H9 (cell line): ENCODE measurements around the gene PELI3. TPM values are rescaled to one million over a fixed set of nuclear protein-coding genes. Genes with fewer than 3 reads are reported as not detected.

Experiments
- DNase-seq: peaks from one replicate; pipeline ENCODE4 v3.0.0-alpha.2; 2017
- H2AFZ ChIP-seq: one replicate; pipeline ENCODE4 v1.6.1; 2013; ENCODE audit warnings: mild to moderate bottlenecking, low read length, control low read depth, moderate library complexity
- H2AK5ac ChIP-seq: 2 replicates; pipeline ENCODE4 v1.6.1; 2013; ENCODE audit warnings: low read length, control low read depth, mixed read lengths; ENCODE audit not compliant: insufficient read length
- H2BK120ac ChIP-seq: one replicate; pipeline ENCODE4 v1.6.1; 2013; ENCODE audit warnings: low read depth, mild to moderate bottlenecking, low read length, control low read depth, inconsistent platforms; ENCODE audit not compliant: poor library complexity, severe bottlenecking
- H2BK12ac ChIP-seq: 2 replicates; pipeline ENCODE4 v1.6.1; 2013; ENCODE audit warnings: low read length, control low read depth, mixed read lengths, low read depth; ENCODE audit not compliant: insufficient read length
- H2BK15ac ChIP-seq: 2 replicates; pipeline ENCODE4 v1.6.1; 2013; ENCODE audit warnings: low read depth, low read length, control low read depth
- H2BK20ac ChIP-seq: one replicate; pipeline ENCODE4 v1.6.1; 2013; ENCODE audit warnings: low read depth, mild to moderate bottlenecking, low read length, control low read depth, inconsistent platforms; ENCODE audit not compliant: poor library complexity, severe bottlenecking
- H2BK5ac ChIP-seq: 2 replicates; pipeline ENCODE4 v1.6.1; 2013; ENCODE audit warnings: low read length, control low read depth, mixed read lengths; ENCODE audit not compliant: insufficient read length
- H3K14ac ChIP-seq: 2 replicates; pipeline ENCODE4 v1.6.1; 2013; ENCODE audit warnings: low read length, control low read depth; ENCODE audit not compliant: insufficient read depth
- H3K18ac ChIP-seq: 2 replicates; pipeline ENCODE4 v1.6.1; 2013; ENCODE audit warnings: low read depth, mild to moderate bottlenecking, mixed read lengths, low read length, control low read depth; ENCODE audit not compliant: insufficient read length
- H3K23ac ChIP-seq: 2 replicates; pipeline ENCODE4 v1.6.1; 2013; ENCODE audit warnings: low read length, control low read depth, mixed read lengths, low read depth; ENCODE audit not compliant: insufficient read length
- H3K23me2 ChIP-seq: 2 replicates; pipeline ENCODE4 v1.6.1; 2013; ENCODE audit warnings: low read depth, mild to moderate bottlenecking, mixed read lengths, low read length, control low read depth; ENCODE audit not compliant: insufficient read length, poor library complexity, severe bottlenecking
- H3K27ac ChIP-seq: 2 replicates; pipeline ENCODE4 v1.5.1; 2013; ENCODE audit warnings: low read length, control low read depth, mixed read lengths, low read depth; ENCODE audit not compliant: insufficient read length
- H3K27me3 ChIP-seq: 2 replicates; pipeline ENCODE4 v1.6.1; 2013; ENCODE audit warnings: low read length, control low read depth, inconsistent platforms; ENCODE audit not compliant: insufficient read depth
- H3K4ac ChIP-seq: 2 replicates; pipeline ENCODE4 v1.6.1; 2013; ENCODE audit warnings: low read depth, mild to moderate bottlenecking, control low read depth, inconsistent platforms, low read length, moderate library complexity
- H3K4me1 ChIP-seq: 2 replicates; pipeline ENCODE4 v1.6.1; 2013; ENCODE audit warnings: low read length, control low read depth, inconsistent platforms; ENCODE audit not compliant: insufficient read depth
- H3K4me2 ChIP-seq: 2 replicates; pipeline ENCODE4 v1.6.1; 2013; ENCODE audit warnings: low read length, control low read depth, mixed read lengths; ENCODE audit not compliant: insufficient read length, insufficient read depth
- H3K56ac ChIP-seq: 2 replicates; pipeline ENCODE4 v1.6.1; 2013; ENCODE audit warnings: low read depth, mild to moderate bottlenecking, mixed read lengths, low read length, control low read depth; ENCODE audit not compliant: insufficient read length
- H3K79me1 ChIP-seq: 2 replicates; pipeline ENCODE4 v1.6.1; 2013; ENCODE audit warnings: low read depth, mild to moderate bottlenecking, moderate library complexity, low read length, control low read depth, inconsistent platforms; ENCODE audit not compliant: insufficient read depth, poor library complexity, severe bottlenecking
- H3K79me2 ChIP-seq: 2 replicates; pipeline ENCODE4 v1.6.1; 2013; ENCODE audit warnings: low read length, control low read depth, inconsistent platforms; ENCODE audit not compliant: insufficient read depth
- H3K9ac ChIP-seq: 2 replicates; pipeline ENCODE4 v1.6.1; 2013; ENCODE audit warnings: low read length, control low read depth, mixed read lengths; ENCODE audit not compliant: insufficient read length; ENCODE audit errors: extremely low read depth
- H3K9me3 ChIP-seq: one replicate; pipeline ENCODE4 v1.6.1; 2013; ENCODE audit warnings: low read depth, low read length, inconsistent platforms; ENCODE audit not compliant: control insufficient read depth
- H3T11ph ChIP-seq: one replicate; pipeline ENCODE4 v1.6.1; 2013; ENCODE audit warnings: mild to moderate bottlenecking, low read length, control low read depth, inconsistent platforms
- H4K20me1 ChIP-seq: one replicate; pipeline ENCODE4 v1.6.1; 2013; ENCODE audit not compliant: control insufficient read depth, insufficient read length, insufficient read depth
- H4K5ac ChIP-seq: 2 replicates; pipeline ENCODE4 v1.6.1; 2013; ENCODE audit warnings: low read depth, mild to moderate bottlenecking, mixed read lengths, low read length, control low read depth; ENCODE audit not compliant: insufficient read length
- H4K8ac ChIP-seq: replicated peaks from 2 replicates; pipeline ENCODE4 v1.6.1; 2013; ENCODE audit warnings: low read length, control low read depth, mixed read lengths, low read depth; ENCODE audit not compliant: insufficient read length
- H4K91ac ChIP-seq: 2 replicates; pipeline ENCODE4 v1.6.1; 2013; ENCODE audit warnings: low read depth, mild to moderate bottlenecking, moderate library complexity, mixed read lengths, low read length, control low read depth; ENCODE audit not compliant: insufficient read length
- H3K27ac Mint-ChIP-seq, 3 experiments: 2 replicates in 2 of 3; 3 replicates in 1 of 3; pipeline ENCODE4 v1.8.0; 2020 to 2021; ENCODE audit warnings: mixed read lengths in 3 of 3, mild to moderate bottlenecking in 1 of 3, moderate library complexity in 1 of 3
- H3K27me3 Mint-ChIP-seq: 2 replicates; pipeline ENCODE4 v1.8.0; 2021; ENCODE audit warnings: low read depth, mild to moderate bottlenecking, moderate library complexity, mixed read lengths
- H3K36me3 Mint-ChIP-seq, 3 experiments: 2 replicates in 2 of 3; 3 replicates in 1 of 3; pipeline ENCODE4 v1.8.0; 2020 to 2021; ENCODE audit warnings: low read depth in 3 of 3, mixed read lengths in 3 of 3; ENCODE audit not compliant: insufficient read depth in 1 of 3
- H3K4me1 Mint-ChIP-seq, 2 experiments: 2 replicates each; pipeline ENCODE4 v1.8.0; 2020; ENCODE audit warnings: mixed read lengths in 2 of 2
- H3K4me3 Mint-ChIP-seq, 2 experiments: 2 replicates in 1 of 2; 3 replicates in 1 of 2; pipeline ENCODE4 v1.8.0; 2020 to 2021; ENCODE audit warnings: mild to moderate bottlenecking in 2 of 2, mixed read lengths in 2 of 2, moderate library complexity in 1 of 2
- H3K9me3 Mint-ChIP-seq, 2 experiments: 2 replicates in 1 of 2; 3 replicates in 1 of 2; pipeline ENCODE4 v1.8.0; 2020; ENCODE audit warnings: mild to moderate bottlenecking in 2 of 2, mixed read lengths in 2 of 2, moderate library complexity in 1 of 2
- CTCF ChIP-seq: fragments of 200-600 bp; sonication (generic); conservative IDR thresholded peaks from 3 replicates; pipeline ENCODE4 v1.8.0; 2021; ENCODE audit warnings: antibody characterized with exemption, mild to moderate bottlenecking
- WGBS: extraction: QIAGEN DNeasy Blood & Tissue Kit; methylation state at CpG from one replicate; pipeline ENCODE4 v1.1.7; 2013; ENCODE audit warnings: missing lambda C conversion rate, low lambda C conversion rate, mixed read lengths; ENCODE audit not compliant: insufficient read length; ENCODE audit errors: extremely low coverage; 5-methylcytosine and 5-hydroxymethylcytosine counted together
- total RNA-seq: library from RNA; stranded (reverse); gene quantifications from 2 replicates; pipeline ENCODE4 v1.2.1, GENCODE V29; 2021

The PELI3 gene
- total RNA-seq, 1 experiment from 2014 or later = 10.3 TPM

GRCh38 chr11:66505276-66505816, 38.6 kb downstream of the PELI3 start:
- no peaks in the 10 kb centered on the region for H3K27me3 ChIP-seq
- no peak overlapping the region for H2BK15ac ChIP-seq
- H4K91ac ChIP-seq = no peak overlapping the region
- H3T11ph ChIP-seq = no peak overlapping the region
- H3K4ac ChIP-seq = no peak overlapping the region
- no peak overlapping the region for H2AK5ac ChIP-seq
- H2BK5ac ChIP-seq = no peak overlapping the region
- no peaks in the 10 kb centered on the region for H3K23me2 ChIP-seq
- no peak overlapping the region for H3K23ac ChIP-seq
- Mint-ChIP-seq H3K27me3 (no peaks in the 10 kb centered on the region), H3K27ac (no peak overlapping the region; a peak in 1 of 7 replicates), H3K36me3 (peaks cover 0 to 43% (median 14%) of the 10 kb centered on the region in 3 experiments; a peak in 6 of 7 replicates), H3K4me3 (no peak overlapping the region), H3K9me3 (no peaks in the 10 kb centered on the region), H3K4me1 (peaks cover 2 to 3% of the 10 kb centered on the region in 2 experiments; a peak in 2 of 4 replicates)
- H3K79me1 ChIP-seq = no peaks in the 10 kb centered on the region
- H3K4me1 ChIP-seq = no peaks in the 10 kb centered on the region
- no peak for DNase-seq
- no peaks in the 10 kb centered on the region for H3K9me3 ChIP-seq
- WGBS = no CpG with 5 or more reads among the region's 1 CpG
- no peak overlapping the region for H3K18ac ChIP-seq
- no peak for TF ChIP-seq CTCF
- H3K4me2 ChIP-seq = no peak overlapping the region
- H3K27ac ChIP-seq = no peak overlapping the region
- no peak overlapping the region for H2AFZ ChIP-seq
- H4K20me1 ChIP-seq = no peaks in the 10 kb centered on the region
- H3K9ac ChIP-seq = no peak overlapping the region
- H3K56ac ChIP-seq = no peak overlapping the region
- H2BK20ac ChIP-seq = no peak overlapping the region
- H4K5ac ChIP-seq = no peak overlapping the region
- no peak overlapping the region for H3K14ac ChIP-seq
- H2BK120ac ChIP-seq = no peak overlapping the region
- H4K8ac ChIP-seq = no peak overlapping the region
- H2BK12ac ChIP-seq = no peak overlapping the region
- no peaks in the 10 kb centered on the region for H3K79me2 ChIP-seq
